GM12878 (cell line): ENCODE data around the gene CETP. TPM values are rescaled to one million over a fixed set of nuclear protein-coding genes. Genes with fewer than 3 reads are reported as not detected.

ENCODE experiments used
- ASH2L ChIP-seq: fragments of 300-600, 200-600 bp; sonication (generic); IDR thresholded peaks from 2 replicates; pipeline ENCODE4 v1.6.1; 2017; ENCODE audit warnings: low read depth, mild to moderate bottlenecking, borderline replicate concordance
- CBX3 ChIP-seq: fragments of 200-600 bp; sonication (generic); IDR thresholded peaks from 2 replicates; pipeline ENCODE4 v1.6.1; 2016; ENCODE audit warnings: low read depth, borderline replicate concordance
- FOXK2 ChIP-seq: fragments of 450-650 bp; IDR thresholded peaks from 2 replicates; pipeline ENCODE4 v1.6.1; 2017; ENCODE audit warnings: mild to moderate bottlenecking, moderate library complexity
- JUND ChIP-seq: IDR thresholded peaks from 2 replicates; pipeline ENCODE4 v1.6.1; 2012; ENCODE audit warnings: low read depth, mild to moderate bottlenecking, low read length, improper control_type of control experiment, moderate library complexity
- NBN ChIP-seq: fragments of 450-650 bp; IDR thresholded peaks from 2 replicates; pipeline ENCODE4 v1.6.1; 2016
- NFIC ChIP-seq: IDR thresholded peaks from 2 replicates; pipeline ENCODE4 v1.6.1; 2012; ENCODE audit warnings: low read depth, mild to moderate bottlenecking, inconsistent platforms, low read length, moderate library complexity
- NR2C2 ChIP-seq: IDR thresholded peaks from 2 replicates; pipeline ENCODE4 v1.6.1; 2011; ENCODE audit warnings: borderline replicate concordance, low read depth; ENCODE audit not compliant: control insufficient read depth, insufficient read length
- RAD51 ChIP-seq: fragments of 450-650 bp; IDR thresholded peaks from 2 replicates; pipeline ENCODE4 v1.6.1; 2016; ENCODE audit warnings: moderate library complexity, mild to moderate bottlenecking, inconsistent platforms
- RCOR1 ChIP-seq: conservative IDR thresholded peaks from 2 replicates; pipeline ENCODE4 v1.6.1; 2012; ENCODE audit warnings: low read depth, low read length, improper control_type of control experiment
- RFX5 ChIP-seq: IDR thresholded peaks from 2 replicates; pipeline ENCODE4 v1.6.1; 2011; ENCODE audit warnings: low read depth, low read length, improper control_type of control experiment
- SMARCA5 ChIP-seq: fragments of 450-650 bp; IDR thresholded peaks from 2 replicates; pipeline ENCODE4 v1.6.1; 2017; ENCODE audit warnings: mild to moderate bottlenecking
- TCF12 ChIP-seq: IDR thresholded peaks from 2 replicates; pipeline ENCODE4 v1.6.1; 2011; ENCODE audit warnings: low read depth, mild to moderate bottlenecking, low read length
- WRNIP1 ChIP-seq: IDR thresholded peaks from 2 replicates; pipeline ENCODE4 v1.6.1; 2011; ENCODE audit warnings: low read depth, low read length, improper control_type of control experiment, borderline replicate concordance
- ZNF384 ChIP-seq: IDR thresholded peaks from 2 replicates; pipeline ENCODE4 v1.6.1; 2012; ENCODE audit warnings: low read depth, mild to moderate bottlenecking, low read length, improper control_type of control experiment, borderline replicate concordance
- polyA plus RNA-seq, 11 experiments: library from polyadenylated mRNA; depleted of rRNA in 4 of 11; unstranded in 6 of 11; stranded (reverse) in 5 of 11; fragments of >200 nt; fragmentation: Nextera tagmentation in 4 of 11; fragmentation: Illumina TruSeq in 1 of 11; extraction: Ambion mirVana in 4 of 11; extraction: Trizol in 1 of 11; gene quantifications; 1 replicate in 1 of 11; 2 replicates in 10 of 11; pipeline versions ENCODE4 v1.2.1 to v1.2.3, GENCODE V29; 2011 to 2016; ENCODE audit warnings: inconsistent platforms in 2 of 11, missing spikeins in 2 of 11, low read depth in 1 of 11
- total RNA-seq, 4 experiments: library from RNA; depleted of rRNA in 3 of 4; stranded (reverse); fragments of >200 nt in 3 of 4; fragmentation: Illumina TruSeq in 1 of 4; extraction: Trizol in 1 of 4; gene quantifications; 2 replicates each; pipeline versions ENCODE4 v1.2.1 to v1.2.3, GENCODE V29; 2013 to 2021
- TF ChIP-seq, protein P1 (sequence below): fragments of 450-650 bp; IDR thresholded peaks from 2 replicates; pipeline ENCODE4 v1.6.1; 2014; ENCODE audit warnings: mild to moderate bottlenecking
- TF ChIP-seq, protein P2 (sequence below): IDR thresholded peaks from 2 replicates; pipeline ENCODE4 v1.6.1; 2011; ENCODE audit warnings: low read depth, low read length, improper control_type of control experiment, borderline replicate concordance
- TF ChIP-seq, protein P3 (sequence below): fragments of 450-650 bp; formaldehyde crosslinking; IDR thresholded peaks from 2 replicates; pipeline ENCODE4 v1.4.0; 2022; ENCODE audit warnings: mild to moderate bottlenecking, moderate library complexity
- TF ChIP-seq, protein P4 (sequence below): IDR thresholded peaks from 2 replicates; pipeline ENCODE4 v1.6.1; 2012; ENCODE audit warnings: low read length, inconsistent platforms
- TF ChIP-seq, protein P5 (sequence below): fragments of 450-650 bp; IDR thresholded peaks from 2 replicates; pipeline ENCODE4 v1.6.1; 2017; ENCODE audit warnings: antibody characterized with exemption, mild to moderate bottlenecking, moderate library complexity

Gene CETP
- total and polyA plus RNA-seq, 10 of the 15 experiments (the other 5 are each of a cell fraction or from before 2014, with no cell fraction given) = 1.2 to 6.4 (median 2.1) TPM

DNA sequence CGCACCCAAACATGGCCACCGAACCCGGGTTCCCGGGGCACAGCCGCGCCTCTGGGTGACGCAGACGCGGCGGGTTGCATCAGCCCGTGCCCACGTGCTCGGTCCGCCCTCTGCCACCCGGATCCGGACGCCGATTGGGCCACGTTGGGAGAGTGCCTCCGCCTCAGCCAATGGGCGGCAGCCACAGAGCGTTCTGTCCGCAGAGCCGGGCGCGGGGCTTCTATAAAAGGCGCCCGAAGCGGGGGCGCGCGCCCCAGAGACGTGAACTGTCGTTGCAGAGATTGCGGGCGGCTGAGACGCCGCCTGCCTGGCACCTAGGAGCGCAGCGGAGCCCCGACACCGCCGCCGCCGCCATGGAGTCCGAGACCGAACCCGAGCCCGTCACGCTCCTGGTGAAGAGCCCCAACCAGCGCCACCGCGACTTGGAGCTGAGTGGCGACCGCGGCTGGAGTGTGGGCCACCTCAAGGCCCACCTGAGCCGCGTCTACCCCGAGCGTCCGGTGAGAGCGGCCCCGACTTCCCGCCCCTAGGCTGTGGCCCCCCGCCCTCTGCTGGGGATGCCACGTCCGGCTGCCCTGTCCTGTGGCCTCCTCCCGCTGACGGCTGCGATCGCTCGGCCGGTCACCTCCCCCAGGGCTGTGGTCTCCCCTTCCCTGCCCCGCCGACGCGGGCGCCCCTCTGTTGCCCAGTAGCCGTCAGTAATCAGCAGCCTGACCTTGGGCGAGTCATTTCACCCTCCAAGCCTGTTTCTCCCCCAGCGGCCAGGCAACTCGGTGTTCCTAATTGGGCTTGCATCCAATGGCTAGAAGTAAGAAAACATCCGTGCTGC is 29.6 kb upstream of the CETP start, which contains the start of gene HERPUD1 (continued):
- TF ChIP-seq, protein P1, sequence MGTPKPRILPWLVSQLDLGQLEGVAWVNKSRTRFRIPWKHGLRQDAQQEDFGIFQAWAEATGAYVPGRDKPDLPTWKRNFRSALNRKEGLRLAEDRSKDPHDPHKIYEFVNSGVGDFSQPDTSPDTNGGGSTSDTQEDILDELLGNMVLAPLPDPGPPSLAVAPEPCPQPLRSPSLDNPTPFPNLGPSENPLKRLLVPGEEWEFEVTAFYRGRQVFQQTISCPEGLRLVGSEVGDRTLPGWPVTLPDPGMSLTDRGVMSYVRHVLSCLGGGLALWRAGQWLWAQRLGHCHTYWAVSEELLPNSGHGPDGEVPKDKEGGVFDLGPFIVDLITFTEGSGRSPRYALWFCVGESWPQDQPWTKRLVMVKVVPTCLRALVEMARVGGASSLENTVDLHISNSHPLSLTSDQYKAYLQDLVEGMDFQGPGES = peak; percentile 76
- TF ChIP-seq NR2C2 (no peak), NBN (no peak), RAD51 (peak; percentile 83), NFIC (0 out of 2 replicates have a peak, but pooled peaks have one; percentile 0), FOXK2 (no peak), CBX3 (no peak), ZNF384 (no peak), JUND (0 out of 2 replicates have a peak, but pooled peaks have one; percentile 28), TCF12 (peak; percentile 65; the same call in 1 of the 2 replicates), RCOR1 (no peak), RFX5 (peak; percentile 56), SMARCA5 (peak; percentile 47; the same call in 1 of the 2 replicates), WRNIP1 (0 out of 2 replicates have a peak, but pooled peaks have one; percentile 9), ASH2L (no peak)
- TF ChIP-seq, protein P2, sequence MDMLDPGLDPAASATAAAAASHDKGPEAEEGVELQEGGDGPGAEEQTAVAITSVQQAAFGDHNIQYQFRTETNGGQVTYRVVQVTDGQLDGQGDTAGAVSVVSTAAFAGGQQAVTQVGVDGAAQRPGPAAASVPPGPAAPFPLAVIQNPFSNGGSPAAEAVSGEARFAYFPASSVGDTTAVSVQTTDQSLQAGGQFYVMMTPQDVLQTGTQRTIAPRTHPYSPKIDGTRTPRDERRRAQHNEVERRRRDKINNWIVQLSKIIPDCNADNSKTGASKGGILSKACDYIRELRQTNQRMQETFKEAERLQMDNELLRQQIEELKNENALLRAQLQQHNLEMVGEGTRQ = peak; percentile 64
- TF ChIP-seq, protein P3, sequence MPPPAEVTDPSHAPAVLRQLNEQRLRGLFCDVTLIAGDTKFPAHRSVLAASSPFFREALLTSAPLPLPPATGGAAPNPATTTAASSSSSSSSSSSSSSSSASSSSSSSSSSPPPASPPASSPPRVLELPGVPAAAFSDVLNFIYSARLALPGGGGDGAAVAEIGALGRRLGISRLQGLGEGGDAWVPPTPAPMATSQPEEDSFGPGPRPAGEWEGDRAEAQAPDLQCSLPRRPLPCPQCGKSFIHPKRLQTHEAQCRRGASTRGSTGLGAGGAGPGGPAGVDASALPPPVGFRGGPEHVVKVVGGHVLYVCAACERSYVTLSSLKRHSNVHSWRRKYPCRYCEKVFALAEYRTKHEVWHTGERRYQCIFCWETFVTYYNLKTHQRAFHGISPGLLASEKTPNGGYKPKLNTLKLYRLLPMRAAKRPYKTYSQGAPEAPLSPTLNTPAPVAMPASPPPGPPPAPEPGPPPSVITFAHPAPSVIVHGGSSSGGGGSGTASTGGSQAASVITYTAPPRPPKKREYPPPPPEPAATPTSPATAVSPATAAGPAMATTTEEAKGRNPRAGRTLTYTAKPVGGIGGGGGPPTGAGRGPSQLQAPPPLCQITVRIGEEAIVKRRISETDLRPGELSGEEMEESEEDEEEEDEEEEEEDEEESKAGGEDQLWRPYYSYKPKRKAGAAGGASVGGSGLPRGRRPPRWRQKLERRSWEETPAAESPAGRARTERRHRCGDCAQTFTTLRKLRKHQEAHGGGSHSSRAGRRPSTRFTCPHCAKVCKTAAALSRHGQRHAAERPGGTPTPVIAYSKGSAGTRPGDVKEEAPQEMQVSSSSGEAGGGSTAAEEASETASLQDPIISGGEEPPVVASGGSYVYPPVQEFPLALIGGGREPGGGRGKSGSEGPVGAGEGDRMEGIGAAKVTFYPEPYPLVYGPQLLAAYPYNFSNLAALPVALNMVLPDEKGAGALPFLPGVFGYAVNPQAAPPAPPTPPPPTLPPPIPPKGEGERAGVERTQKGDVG (CRISPR knock-in tag) = no peak
- TF ChIP-seq, protein P4, sequence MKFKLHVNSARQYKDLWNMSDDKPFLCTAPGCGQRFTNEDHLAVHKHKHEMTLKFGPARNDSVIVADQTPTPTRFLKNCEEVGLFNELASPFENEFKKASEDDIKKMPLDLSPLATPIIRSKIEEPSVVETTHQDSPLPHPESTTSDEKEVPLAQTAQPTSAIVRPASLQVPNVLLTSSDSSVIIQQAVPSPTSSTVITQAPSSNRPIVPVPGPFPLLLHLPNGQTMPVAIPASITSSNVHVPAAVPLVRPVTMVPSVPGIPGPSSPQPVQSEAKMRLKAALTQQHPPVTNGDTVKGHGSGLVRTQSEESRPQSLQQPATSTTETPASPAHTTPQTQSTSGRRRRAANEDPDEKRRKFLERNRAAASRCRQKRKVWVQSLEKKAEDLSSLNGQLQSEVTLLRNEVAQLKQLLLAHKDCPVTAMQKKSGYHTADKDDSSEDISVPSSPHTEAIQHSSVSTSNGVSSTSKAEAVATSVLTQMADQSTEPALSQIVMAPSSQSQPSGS = no peak
- TF ChIP-seq, protein P5, sequence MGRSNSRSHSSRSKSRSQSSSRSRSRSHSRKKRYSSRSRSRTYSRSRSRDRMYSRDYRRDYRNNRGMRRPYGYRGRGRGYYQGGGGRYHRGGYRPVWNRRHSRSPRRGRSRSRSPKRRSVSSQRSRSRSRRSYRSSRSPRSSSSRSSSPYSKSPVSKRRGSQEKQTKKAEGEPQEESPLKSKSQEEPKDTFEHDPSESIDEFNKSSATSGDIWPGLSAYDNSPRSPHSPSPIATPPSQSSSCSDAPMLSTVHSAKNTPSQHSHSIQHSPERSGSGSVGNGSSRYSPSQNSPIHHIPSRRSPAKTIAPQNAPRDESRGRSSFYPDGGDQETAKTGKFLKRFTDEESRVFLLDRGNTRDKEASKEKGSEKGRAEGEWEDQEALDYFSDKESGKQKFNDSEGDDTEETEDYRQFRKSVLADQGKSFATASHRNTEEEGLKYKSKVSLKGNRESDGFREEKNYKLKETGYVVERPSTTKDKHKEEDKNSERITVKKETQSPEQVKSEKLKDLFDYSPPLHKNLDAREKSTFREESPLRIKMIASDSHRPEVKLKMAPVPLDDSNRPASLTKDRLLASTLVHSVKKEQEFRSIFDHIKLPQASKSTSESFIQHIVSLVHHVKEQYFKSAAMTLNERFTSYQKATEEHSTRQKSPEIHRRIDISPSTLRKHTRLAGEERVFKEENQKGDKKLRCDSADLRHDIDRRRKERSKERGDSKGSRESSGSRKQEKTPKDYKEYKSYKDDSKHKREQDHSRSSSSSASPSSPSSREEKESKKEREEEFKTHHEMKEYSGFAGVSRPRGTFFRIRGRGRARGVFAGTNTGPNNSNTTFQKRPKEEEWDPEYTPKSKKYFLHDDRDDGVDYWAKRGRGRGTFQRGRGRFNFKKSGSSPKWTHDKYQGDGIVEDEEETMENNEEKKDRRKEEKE = no peak
